Measurements from ENCODE around the gene IGFN1. TPM values are rescaled to one million over a fixed set of nuclear protein-coding genes. Genes with fewer than 3 reads are reported as not detected.

Gene IGFN1
- total and polyA plus RNA-seq, 10 of the 15 experiments (the other 5 are each of a cell fraction or from before 2014, with no cell fraction given): not detected

DNA sequence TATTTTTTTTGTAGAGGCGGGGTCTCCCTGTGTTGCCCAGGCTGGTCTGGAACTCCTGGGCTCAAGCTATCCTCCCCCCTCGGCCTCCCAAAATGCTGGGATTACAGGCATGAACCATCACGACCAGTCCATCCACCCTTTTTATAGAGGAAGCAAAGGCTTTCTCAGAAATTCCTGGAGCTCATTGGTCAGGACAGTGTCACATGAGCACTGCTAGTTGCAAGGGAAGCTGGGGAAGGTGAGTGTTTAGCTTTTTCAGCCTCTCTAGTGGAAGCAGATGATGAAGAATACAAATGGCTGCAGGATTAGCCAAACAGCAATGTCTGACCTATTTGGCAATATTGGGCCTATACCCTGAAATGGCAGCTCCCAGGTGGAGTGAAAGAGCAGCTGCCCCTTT is 8.0 kb downstream of the IGFN1 start:
- no peak overlapping the region for H3K27ac ChIP-seq (ENCODE audit: control insufficient read depth, insufficient read depth)
- no peak overlapping the region for H3K9ac ChIP-seq (ENCODE audit: control insufficient read depth, insufficient read depth, low read length)
- ChIA-PET POLR2A (no interaction called here), SMC1A (ENCODE audit: uncharacterized antibody, unreplicated experiment) (no interaction called here), RAD21 (ENCODE audit: unreplicated experiment) (no interaction called here), CTCF (interaction anchor here (1.3 kb wide), 1 partner anchor 24 kb away, joined by 3 read pairs; no protein-coding TSS in a partner anchor)
- FAIRE-seq: no peak
- H3K4me1 ChIP-seq (ENCODE audit: control insufficient read depth, insufficient read depth, low read length): no peaks in the 10 kb centered on the region
- H3K79me2 ChIP-seq (ENCODE audit: control insufficient read depth, insufficient read depth, low read length): no peaks in the 10 kb centered on the region
- H3K36me3 ChIP-seq (ENCODE audit: control insufficient read depth in 2 of 2, insufficient read depth in 2 of 2, low read length in 1 of 2): no peaks in the 10 kb centered on the region
- in situ Hi-C loops (cut with MboI) (no loop called here), intact Hi-C loops (cut with micrococcal nuclease; ENCODE audit: unreplicated experiment) (no loop called here)
- H3K9me3 ChIP-seq (replicated peaks; ENCODE audit: control insufficient read depth, insufficient read depth, low read length): no peaks in the 10 kb centered on the region
- DNase-seq (ENCODE audit: low read depth, low spot score): no peak
- no peak overlapping the region for H2AFZ ChIP-seq (ENCODE audit: control insufficient read depth, low read depth, low read length)
- 3% methylated on average over 3 of the region's 3 CpGs for WGBS (ENCODE audit: insufficient coverage, insufficient replicate concordance, low lambda C conversion rate, missing lambda C conversion rate)
- BruUV-seq (replicated peaks): no TSS peak
- no peak for TF ChIP-seq MTA2 (IDR thresholded peaks at IDR 0.05; ENCODE audit: low read depth)
- TF ChIP-seq GABPA (IDR thresholded peaks at IDR 0.05; ENCODE audit: low read depth): no peak
- H3K4me2 ChIP-seq (ENCODE audit: control insufficient read depth, insufficient read depth): no peak overlapping the region
- no peaks in the 10 kb centered on the region for H4K20me1 ChIP-seq (ENCODE audit: control insufficient read depth, insufficient read depth)
- peaks cover 2% of the 10 kb centered on the region in 2 experiments; a peak in 2 of 4 replicates for H3K27me3 ChIP-seq (replicated peaks in 1 of 2; ENCODE audit: control insufficient read depth in 2 of 2, insufficient read depth in 2 of 2, low read length in 1 of 2)
- ATAC-seq: no peak
- H3K4me3 ChIP-seq: no peak overlapping the region

DNA sequence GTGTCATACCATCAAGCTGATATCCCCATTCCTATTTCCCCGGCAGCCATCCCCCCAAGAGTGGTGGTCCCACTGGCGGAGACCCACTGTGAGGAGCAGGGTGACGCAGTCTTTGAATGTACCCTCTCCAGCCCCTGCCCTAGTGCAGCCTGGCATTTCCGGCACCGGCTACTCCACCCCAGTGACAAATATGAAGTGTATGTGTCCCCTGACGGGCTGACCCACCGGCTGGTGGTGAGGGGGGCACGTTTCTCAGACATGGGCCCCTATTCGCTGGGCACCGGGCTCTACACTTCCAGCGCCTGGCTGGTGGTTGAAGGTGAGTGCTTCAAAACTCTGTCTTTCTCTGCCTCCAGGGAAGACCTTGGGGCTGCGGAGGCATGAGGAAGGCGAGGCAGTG is 14.4 kb downstream of the IGFN1 start:
- no peak for FAIRE-seq
- H2AFZ ChIP-seq (ENCODE audit: control insufficient read depth, low read depth, low read length): no peak overlapping the region
- H4K20me1 ChIP-seq (ENCODE audit: control insufficient read depth, insufficient read depth): no peaks in the 10 kb centered on the region
- no TSS peak for BruUV-seq (replicated peaks)
- no peak overlapping the region for H3K4me2 ChIP-seq (ENCODE audit: control insufficient read depth, insufficient read depth)
- H3K27me3 ChIP-seq (replicated peaks in 1 of 2; ENCODE audit: control insufficient read depth in 2 of 2, insufficient read depth in 2 of 2, low read length in 1 of 2): peaks cover 4 to 6% of the 10 kb centered on the region in 2 experiments; a peak in 3 of 4 replicates
- no peaks in the 10 kb centered on the region for H3K9me3 ChIP-seq (replicated peaks; ENCODE audit: control insufficient read depth, insufficient read depth, low read length)
- POLR2A ChIA-PET: no interaction called here
- CTCF ChIA-PET: no interaction called here
- DNase-seq (ENCODE audit: low read depth, low spot score): no peak
- intact Hi-C loops (cut with micrococcal nuclease; ENCODE audit: unreplicated experiment): no loop called here
- H3K36me3 ChIP-seq (ENCODE audit: control insufficient read depth in 2 of 2, insufficient read depth in 2 of 2, low read length in 1 of 2): no peaks in the 10 kb centered on the region
- no peak for ATAC-seq
- H3K27ac ChIP-seq (ENCODE audit: control insufficient read depth, insufficient read depth): no peak overlapping the region
- RAD21 ChIA-PET (ENCODE audit: unreplicated experiment): no interaction called here
- no peaks in the 10 kb centered on the region for H3K4me1 ChIP-seq (ENCODE audit: control insufficient read depth, insufficient read depth, low read length)
- in situ Hi-C loops (cut with MboI): no loop called here
- SMC1A ChIA-PET (ENCODE audit: uncharacterized antibody, unreplicated experiment): no interaction called here
- no peaks in the 10 kb centered on the region for H3K79me2 ChIP-seq (ENCODE audit: control insufficient read depth, insufficient read depth, low read length)
- H3K9ac ChIP-seq (ENCODE audit: control insufficient read depth, insufficient read depth, low read length): no peak overlapping the region
- WGBS (ENCODE audit: insufficient coverage, insufficient replicate concordance, low lambda C conversion rate, missing lambda C conversion rate): 22% methylated on average over 13 of the region's 13 CpGs
- no peak overlapping the region for H3K4me3 ChIP-seq
- TF ChIP-seq CHD4 (IDR thresholded peaks at IDR 0.05) (no peak), IKZF2 (IDR thresholded peaks at IDR 0.05) (no peak), NFYA (IDR thresholded peaks at IDR 0.05; ENCODE audit: borderline replicate concordance, low read depth, low read length) (no peak), NFIC (IDR thresholded peaks at IDR 0.05; ENCODE audit: low read depth, low read length) (no peak), TAF1 (IDR thresholded peaks at IDR 0.05; ENCODE audit: borderline replicate concordance, low read depth, low read length) (no peak), SMAD1 (IDR thresholded peaks at IDR 0.05; ENCODE audit: low read depth, partially characterized antibody) (no peak), SIN3A (IDR thresholded peaks at IDR 0.05; ENCODE audit: low read depth, low read length) (no peak), TCF3 (IDR thresholded peaks at IDR 0.05; ENCODE audit: borderline replicate concordance, insufficient read depth, low read depth, low read length) (no peak), CREM (IDR thresholded peaks at IDR 0.05; ENCODE audit: low read depth) (no peak), FOS (IDR thresholded peaks at IDR 0.05; ENCODE audit: borderline replicate concordance, extremely low read depth, insufficient read length) (no peak), CEBPB (IDR thresholded peaks at IDR 0.05; ENCODE audit: borderline replicate concordance in 1 of 2, low read depth in 2 of 2, low read length in 2 of 2) (no peak)
- TF ChIP-seq, protein P1, sequence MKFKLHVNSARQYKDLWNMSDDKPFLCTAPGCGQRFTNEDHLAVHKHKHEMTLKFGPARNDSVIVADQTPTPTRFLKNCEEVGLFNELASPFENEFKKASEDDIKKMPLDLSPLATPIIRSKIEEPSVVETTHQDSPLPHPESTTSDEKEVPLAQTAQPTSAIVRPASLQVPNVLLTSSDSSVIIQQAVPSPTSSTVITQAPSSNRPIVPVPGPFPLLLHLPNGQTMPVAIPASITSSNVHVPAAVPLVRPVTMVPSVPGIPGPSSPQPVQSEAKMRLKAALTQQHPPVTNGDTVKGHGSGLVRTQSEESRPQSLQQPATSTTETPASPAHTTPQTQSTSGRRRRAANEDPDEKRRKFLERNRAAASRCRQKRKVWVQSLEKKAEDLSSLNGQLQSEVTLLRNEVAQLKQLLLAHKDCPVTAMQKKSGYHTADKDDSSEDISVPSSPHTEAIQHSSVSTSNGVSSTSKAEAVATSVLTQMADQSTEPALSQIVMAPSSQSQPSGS (IDR thresholded peaks at IDR 0.05; ENCODE audit: low read length): no peak
- TF ChIP-seq, protein P2, sequence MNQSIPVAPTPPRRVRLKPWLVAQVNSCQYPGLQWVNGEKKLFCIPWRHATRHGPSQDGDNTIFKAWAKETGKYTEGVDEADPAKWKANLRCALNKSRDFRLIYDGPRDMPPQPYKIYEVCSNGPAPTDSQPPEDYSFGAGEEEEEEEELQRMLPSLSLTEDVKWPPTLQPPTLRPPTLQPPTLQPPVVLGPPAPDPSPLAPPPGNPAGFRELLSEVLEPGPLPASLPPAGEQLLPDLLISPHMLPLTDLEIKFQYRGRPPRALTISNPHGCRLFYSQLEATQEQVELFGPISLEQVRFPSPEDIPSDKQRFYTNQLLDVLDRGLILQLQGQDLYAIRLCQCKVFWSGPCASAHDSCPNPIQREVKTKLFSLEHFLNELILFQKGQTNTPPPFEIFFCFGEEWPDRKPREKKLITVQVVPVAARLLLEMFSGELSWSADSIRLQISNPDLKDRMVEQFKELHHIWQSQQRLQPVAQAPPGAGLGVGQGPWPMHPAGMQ (IDR thresholded peaks at IDR 0.05; ENCODE audit: borderline replicate concordance): no peak

All from GM12878 (cell line).